HUES6 (cell line): ENCODE results near the gene TBXAS1.

Experiments
- H3K27ac ChIP-seq: 2 replicates; pipeline ENCODE4 v1.7.0; 2013; ENCODE audit warnings: low read depth, mild to moderate bottlenecking, low read length, inconsistent platforms
- H3K27me3 ChIP-seq: 2 replicates; pipeline ENCODE4 v1.6.1; 2013; ENCODE audit warnings: low read length; ENCODE audit not compliant: control insufficient read depth, insufficient read depth
- H3K36me3 ChIP-seq: 2 replicates; pipeline ENCODE4 v1.6.1; 2013; ENCODE audit warnings: low read length; ENCODE audit not compliant: control insufficient read depth, insufficient read depth
- H3K4me1 ChIP-seq: 2 replicates; pipeline ENCODE4 v1.6.1; 2013; ENCODE audit warnings: low read length; ENCODE audit not compliant: control insufficient read depth, insufficient read depth
- H3K4me3 ChIP-seq: 2 replicates; pipeline ENCODE4 v1.5.1; 2013; ENCODE audit warnings: low read depth, low read length
- H3K9ac ChIP-seq: one replicate; pipeline ENCODE4 v1.6.1; 2013; ENCODE audit warnings: mild to moderate bottlenecking, low read length
- H3K9me3 ChIP-seq: 2 replicates; pipeline ENCODE4 v1.6.1; 2013; ENCODE audit warnings: low read depth, low read length; ENCODE audit not compliant: control insufficient read depth, insufficient read depth

TBXAS1 gene

GRCh38 chr7:139950881-139951525 is 121.9 kb downstream of the TBXAS1 start:
- no peak overlapping the region for H3K4me3 ChIP-seq
- H3K4me1 ChIP-seq, result peaks cover 4% of the 10 kb centered on the region; the same call in 1 of the 2 replicates
- no peak overlapping the region for H3K27ac ChIP-seq
- no peak overlapping the region for H3K9ac ChIP-seq
- no peaks in the 10 kb centered on the region for H3K36me3 ChIP-seq
- peaks cover 11% of the 10 kb centered on the region; the same call in 1 of the 2 replicates for H3K9me3 ChIP-seq
- H3K27me3 ChIP-seq, result no peaks in the 10 kb centered on the region

GRCh38 chr7:139953229-139953628 is 124.2 kb downstream of the TBXAS1 start:
- H3K27ac ChIP-seq, result no peak overlapping the region
- H3K9ac ChIP-seq, result no peak overlapping the region
- H3K27me3 ChIP-seq, result no peaks in the 10 kb centered on the region
- H3K36me3 ChIP-seq, result no peaks in the 10 kb centered on the region
- H3K9me3 ChIP-seq, result no peaks in the 10 kb centered on the region
- H3K4me3 ChIP-seq, result no peak overlapping the region
- peaks cover 12% of the 10 kb centered on the region for H3K4me1 ChIP-seq

DNA sequence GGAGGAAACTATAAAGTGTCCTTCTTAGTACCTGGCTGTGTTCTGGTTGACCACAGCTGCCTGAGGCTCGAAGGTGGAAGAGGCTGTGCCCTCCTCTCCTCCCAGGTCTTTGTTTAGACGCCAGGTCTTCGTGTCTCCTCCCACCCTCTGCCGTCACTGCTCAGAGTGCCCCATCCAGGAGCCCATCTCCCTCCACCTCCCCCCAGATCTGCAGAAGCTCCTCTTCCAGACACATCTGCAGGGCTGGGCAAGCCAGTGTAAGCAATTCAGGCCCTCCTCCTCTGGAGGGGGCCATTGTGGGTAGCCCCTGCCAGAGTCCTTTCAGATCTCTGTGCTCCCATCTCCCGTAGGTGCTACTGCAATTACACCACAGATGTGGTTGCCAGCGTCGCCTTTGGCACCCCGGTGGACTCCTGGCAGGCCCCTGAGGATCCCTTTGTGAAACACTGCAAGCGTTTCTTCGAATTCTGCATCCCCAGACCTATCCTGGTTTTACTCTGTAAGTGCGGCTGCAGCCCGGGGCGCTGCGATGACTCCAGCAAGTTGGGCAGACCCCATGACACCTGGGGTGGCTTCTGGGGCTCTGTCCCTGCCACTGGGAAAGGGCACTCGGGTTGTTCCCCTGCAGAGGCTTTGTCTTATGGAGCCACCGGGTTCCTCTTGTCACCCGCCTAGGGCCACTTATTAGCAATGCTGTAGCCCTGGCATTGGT is 126.2 kb downstream of the TBXAS1 start:
- Histone ChIP-seq H3K36me3 (no peaks in the 10 kb centered on the region), H3K9ac (no peak overlapping the region), H3K4me1 (peaks cover 22% of the 10 kb centered on the region), H3K27me3 (no peaks in the 10 kb centered on the region), H3K27ac (no peak overlapping the region), H3K9me3 (no peaks in the 10 kb centered on the region), H3K4me3 (no peak overlapping the region)

DNA sequence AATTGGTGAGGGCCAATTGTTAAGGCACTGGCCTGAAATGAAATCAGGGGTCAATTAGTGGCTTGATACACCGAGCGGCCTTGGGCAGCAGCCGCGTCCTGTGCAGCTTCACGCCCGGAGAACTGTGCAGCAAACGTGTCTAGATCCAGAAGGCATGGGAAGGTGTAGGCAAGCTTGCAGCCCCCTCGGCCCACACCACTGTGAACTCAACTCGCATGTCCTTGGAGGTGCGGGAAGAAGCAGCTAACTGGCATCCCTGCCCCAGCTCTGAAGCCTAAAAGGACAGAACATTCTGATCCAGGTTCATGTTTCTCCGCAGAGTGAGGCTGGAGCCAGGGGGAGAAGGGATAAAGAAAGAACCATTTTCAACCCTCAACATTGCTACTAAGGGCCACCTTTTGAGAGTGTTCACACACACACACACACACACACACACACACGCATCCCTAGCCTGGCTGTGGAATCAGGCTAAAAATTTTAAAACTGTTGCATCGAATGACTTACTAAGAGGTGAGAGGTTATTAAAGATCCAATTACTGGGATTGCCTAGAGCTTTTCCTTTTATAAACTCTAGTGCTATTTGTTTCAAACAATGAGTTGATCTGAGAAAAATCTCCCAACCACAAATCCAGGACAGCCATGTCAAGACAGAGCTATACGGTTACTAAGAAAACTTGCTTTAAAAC is 129.7 kb downstream of the TBXAS1 start:
- no peak overlapping the region for H3K4me3 ChIP-seq
- H3K9ac ChIP-seq, result no peak overlapping the region
- H3K27ac ChIP-seq, result no peak overlapping the region
- no peaks in the 10 kb centered on the region for H3K9me3 ChIP-seq
- peaks cover 22% of the 10 kb centered on the region for H3K4me1 ChIP-seq
- H3K27me3 ChIP-seq, result no peaks in the 10 kb centered on the region
- H3K36me3 ChIP-seq, result no peaks in the 10 kb centered on the region

DNA sequence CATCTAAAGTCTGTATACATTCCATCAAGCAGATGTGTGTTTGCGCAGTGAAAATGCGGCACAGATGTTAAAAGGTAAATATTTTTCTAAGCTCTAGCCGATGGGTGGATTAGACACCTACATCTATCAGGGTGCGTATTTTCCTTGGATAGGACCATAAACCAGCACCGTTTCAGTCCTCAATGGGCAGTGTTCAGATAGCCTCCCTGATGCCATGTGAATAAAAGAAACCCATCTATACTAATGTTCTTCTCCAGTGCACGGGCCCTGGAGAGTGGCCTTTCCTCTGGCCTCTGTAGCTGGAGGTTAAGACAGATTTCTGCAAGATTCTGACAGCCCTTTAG is 130.2 kb downstream of the TBXAS1 start:
- peaks cover 22% of the 10 kb centered on the region for H3K4me1 ChIP-seq
- no peak overlapping the region for H3K4me3 ChIP-seq
- H3K9ac ChIP-seq, result no peak overlapping the region
- H3K27me3 ChIP-seq, result no peaks in the 10 kb centered on the region
- H3K36me3 ChIP-seq, result no peaks in the 10 kb centered on the region
- H3K27ac ChIP-seq, result no peak overlapping the region
- no peaks in the 10 kb centered on the region for H3K9me3 ChIP-seq

GRCh38 chr7:139959718-139960117 is 130.7 kb downstream of the TBXAS1 start:
- H3K27ac ChIP-seq, result no peak overlapping the region
- no peaks in the 10 kb centered on the region for H3K36me3 ChIP-seq
- no peak overlapping the region for H3K4me3 ChIP-seq
- H3K4me1 ChIP-seq, result peaks cover 22% of the 10 kb centered on the region
- no peaks in the 10 kb centered on the region for H3K27me3 ChIP-seq
- no peaks in the 10 kb centered on the region for H3K9me3 ChIP-seq
- H3K9ac ChIP-seq, result no peak overlapping the region

DNA sequence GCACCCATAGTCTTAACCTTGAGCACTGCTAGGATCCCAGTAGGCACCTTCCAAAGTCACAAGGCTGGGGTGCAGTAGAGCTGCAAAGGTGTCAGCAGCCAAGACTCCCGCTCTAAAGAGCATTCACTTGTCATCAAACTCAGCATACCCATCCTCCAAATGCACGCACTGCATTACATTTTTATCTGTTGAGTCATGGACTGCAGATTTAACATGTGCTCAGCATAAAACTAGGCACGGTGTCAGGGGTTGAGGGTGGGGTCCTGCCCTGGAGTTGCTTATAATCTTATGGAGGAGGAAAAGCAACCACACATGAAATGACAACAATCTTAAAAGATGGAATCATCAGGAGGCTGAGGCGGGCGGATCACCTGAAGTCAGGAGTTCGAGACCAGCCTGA is 131.1 kb downstream of the TBXAS1 start:
- no peak overlapping the region for H3K9ac ChIP-seq
- peaks cover 19% of the 10 kb centered on the region for H3K4me1 ChIP-seq
- no peaks in the 10 kb centered on the region for H3K27me3 ChIP-seq
- no peak overlapping the region for H3K4me3 ChIP-seq
- no peaks in the 10 kb centered on the region for H3K9me3 ChIP-seq
- no peak overlapping the region for H3K27ac ChIP-seq
- H3K36me3 ChIP-seq, result no peaks in the 10 kb centered on the region

DNA sequence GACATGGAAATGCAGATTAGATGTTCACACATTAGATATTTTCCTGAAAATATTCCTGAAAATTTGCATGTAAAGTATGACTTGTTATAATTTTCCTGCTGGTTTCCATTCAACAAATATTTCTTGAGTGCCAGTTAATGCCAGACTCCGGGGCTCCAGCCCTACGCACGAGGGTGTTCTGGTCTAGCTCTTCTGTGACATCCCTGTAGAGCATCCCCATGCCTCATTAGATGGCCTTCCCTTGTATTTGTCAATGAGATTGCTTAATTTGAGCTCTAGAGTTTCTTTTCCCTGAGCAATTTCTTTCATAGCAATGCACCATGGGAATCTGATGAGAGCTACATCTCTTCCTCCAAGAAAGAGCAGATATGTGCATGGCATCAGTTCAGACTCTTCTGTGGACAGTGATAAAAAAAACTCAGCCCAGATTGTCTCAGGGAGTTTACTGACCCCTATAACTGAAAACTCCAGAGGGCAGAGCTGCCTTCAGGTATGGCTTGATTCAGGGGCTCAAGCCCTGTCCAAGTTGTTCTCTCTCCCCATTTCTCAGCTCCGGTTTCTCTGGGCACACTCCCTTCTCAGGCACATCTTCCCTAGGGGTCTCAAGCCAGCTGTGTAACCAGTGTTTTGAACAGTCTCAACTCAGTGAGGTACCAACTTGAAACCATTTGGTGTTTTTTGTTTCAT is 137.0 kb downstream of the TBXAS1 start:
- Histone ChIP-seq H3K4me3 (no peak overlapping the region), H3K4me1 (peaks cover 15% of the 10 kb centered on the region), H3K36me3 (no peaks in the 10 kb centered on the region), H3K27ac (no peak overlapping the region), H3K9me3 (no peaks in the 10 kb centered on the region), H3K9ac (no peak overlapping the region), H3K27me3 (no peaks in the 10 kb centered on the region)

GRCh38 chr7:139966949-139967348 is 137.9 kb downstream of the TBXAS1 start:
- Histone ChIP-seq H3K9me3 (no peaks in the 10 kb centered on the region), H3K4me1 (peaks cover 23% of the 10 kb centered on the region), H3K27ac (no peak overlapping the region), H3K4me3 (no peak overlapping the region), H3K9ac (no peak overlapping the region), H3K27me3 (no peaks in the 10 kb centered on the region), H3K36me3 (no peaks in the 10 kb centered on the region)

DNA sequence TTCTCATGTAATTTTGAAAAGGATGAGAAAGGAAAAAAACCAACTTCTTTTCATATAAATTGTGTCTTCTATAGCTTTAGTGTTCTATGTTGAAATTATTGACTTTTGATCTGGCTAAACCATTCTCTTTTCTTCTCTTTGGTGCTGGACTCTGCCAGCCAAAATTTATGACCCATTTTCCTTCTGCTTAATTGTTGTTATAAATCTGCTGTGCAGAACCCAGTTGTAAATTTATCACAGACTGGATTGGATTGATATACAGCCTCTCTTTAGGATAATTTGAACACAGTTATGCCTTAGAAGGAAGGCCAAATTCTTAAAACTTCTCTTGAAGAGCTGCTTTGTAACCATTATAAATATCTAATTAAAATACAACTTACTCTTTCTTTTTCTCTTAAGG is 139.9 kb downstream of the TBXAS1 start:
- H3K27ac ChIP-seq, result no peak overlapping the region
- no peak overlapping the region for H3K4me3 ChIP-seq
- H3K27me3 ChIP-seq, result no peaks in the 10 kb centered on the region
- no peak overlapping the region for H3K9ac ChIP-seq
- no peaks in the 10 kb centered on the region for H3K9me3 ChIP-seq
- H3K4me1 ChIP-seq, result peaks cover 42% of the 10 kb centered on the region
- no peaks in the 10 kb centered on the region for H3K36me3 ChIP-seq

GRCh38 chr7:139972029-139972428 is 143.0 kb downstream of the TBXAS1 start:
- Histone ChIP-seq H3K27ac (no peak overlapping the region), H3K4me1 (peaks cover 52% of the 10 kb centered on the region), H3K4me3 (no peak overlapping the region), H3K27me3 (no peaks in the 10 kb centered on the region), H3K9ac (no peak overlapping the region), H3K9me3 (no peaks in the 10 kb centered on the region), H3K36me3 (no peaks in the 10 kb centered on the region)
